Measurements from ENCODE around the gene TPRKB.
"Not testable (repeated sequence)": the region's sequence is repeated elsewhere in the genome, so short reads cannot be mapped to it uniquely, and the experiment has no call there.

Gene TPRKB

GRCh38 chr2:73739101-73739500, 2.0 kb upstream of the TPRKB start:
- no peak for ATAC-seq

GRCh38 chr2:73736378-73736777, 767 bp downstream of the TPRKB start:
- no peak for ATAC-seq

More at GRCh38 chr2:73739101-73739500, 2.0 kb upstream of the TPRKB start:
- no peak for DNase-seq

GRCh38 chr2:73730810-73731209, 6.3 kb downstream of the TPRKB start:
- no peak for ATAC-seq
- no peak for DNase-seq

More at GRCh38 chr2:73736378-73736777, 767 bp downstream of the TPRKB start:
- no peak for DNase-seq

GRCh38 chr2:73728711-73729110, 8.4 kb downstream of the TPRKB start:
- ATAC-seq (no peak), DNase-seq (no peak)

- DNase-seq (no peak), ATAC-seq (no peak)
Observed at GRCh38 chr2:73728043-73728442, 9.1 kb downstream of the TPRKB start.

GRCh38 chr2:73726657-73727056, 10.5 kb downstream of the TPRKB start:
- not testable (repeated sequence) for ATAC-seq, DNase-seq

- DNase-seq: no peak
- ATAC-seq: no peak
Observed at GRCh38 chr2:73718851-73719621, 18.1 kb downstream of the TPRKB start.

GRCh38 chr2:73718421-73718820, 18.7 kb downstream of the TPRKB start:
- no peak for DNase-seq
- ATAC-seq: no peak

- ATAC-seq, DNase-seq: not testable (repeated sequence)
Observed at GRCh38 chr2:73717695-73718094, 19.4 kb downstream of the TPRKB start.

- no peak for ATAC-seq
- DNase-seq: no peak
Observed at GRCh38 chr2:73717251-73717606, 19.9 kb downstream of the TPRKB start.

GRCh38 chr2:73716543-73717250, 20.4 kb downstream of the TPRKB start:
- ATAC-seq (no peak), DNase-seq (no peak)

GRCh38 chr2:73714091-73714490, 23.1 kb downstream of the TPRKB start:
- ATAC-seq (no peak), DNase-seq (no peak)

- DNase-seq (no peak), ATAC-seq (no peak)
Observed at GRCh38 chr2:73708527-73708926, 28.6 kb downstream of the TPRKB start.

- ATAC-seq: peak; percentile 30
- no peak for DNase-seq
Observed at GRCh38 chr2:73707636-73708035, 29.5 kb downstream of the TPRKB start.

- ATAC-seq (no peak), DNase-seq (no peak)
Observed at GRCh38 chr2:73707058-73707457, 30.1 kb downstream of the TPRKB start.

- ATAC-seq (no peak), DNase-seq (no peak)
Observed at GRCh38 chr2:73705091-73705490, 32.1 kb downstream of the TPRKB start.

GRCh38 chr2:73704285-73704684, 32.9 kb downstream of the TPRKB start:
- ATAC-seq (no peak), DNase-seq (no peak)

- no peak for ATAC-seq
- DNase-seq: no peak
Observed at GRCh38 chr2:73703675-73704074, 33.5 kb downstream of the TPRKB start.

GRCh38 chr2:73702852-73703493, 34.2 kb downstream of the TPRKB start:
- DNase-seq, ATAC-seq: not testable (repeated sequence)

GRCh38 chr2:73701968-73702665, 35.0 kb downstream of the TPRKB start:
- ATAC-seq: no peak
- no peak for DNase-seq

- not testable (repeated sequence) for ATAC-seq, DNase-seq
Observed at GRCh38 chr2:73701448-73701765, 35.7 kb downstream of the TPRKB start.

GRCh38 chr2:73700661-73701447, 36.3 kb downstream of the TPRKB start:
- DNase-seq: no peak
- no peak for ATAC-seq
